HG03139 (cell line): ENCODE results near the gene PEF1.

ENCODE experiments used
- ATAC-seq: cut with Tn5 transposase; IDR thresholded peaks from one replicate; pipeline ENCODE4 v1.9.1; 2021; ENCODE audit not compliant: unreplicated experiment

The PEF1 gene

GRCh38 chr1:31632649-31633048 is 12.0 kb downstream of the PEF1 start:
- no peak for ATAC-seq

GRCh38 chr1:31628931-31629556 is 15.6 kb downstream of the PEF1 start:
- ATAC-seq = no peak

GRCh38 chr1:31627930-31628559 is 16.6 kb downstream of the PEF1 start:
- no peak for ATAC-seq

GRCh38 chr1:31627301-31627929 is 17.3 kb downstream of the PEF1 start:
- ATAC-seq = no peak

- ATAC-seq = no peak
Observed at GRCh38 chr1:31626223-31627207, 18.2 kb downstream of the PEF1 start.

GRCh38 chr1:31625561-31626222 is 19.0 kb downstream of the PEF1 start:
- no peak for ATAC-seq

GRCh38 chr1:31624731-31625514 is 19.8 kb downstream of the PEF1 start:
- ATAC-seq = no peak

GRCh38 chr1:31624309-31624708 is 20.4 kb downstream of the PEF1 start:
- no peak for ATAC-seq

GRCh38 chr1:31623365-31623764 is 21.3 kb downstream of the PEF1 start:
- no peak for ATAC-seq

GRCh38 chr1:31621847-31622730 is 22.6 kb downstream of the PEF1 start:
- no peak for ATAC-seq

GRCh38 chr1:31621498-31621820 is 23.2 kb downstream of the PEF1 start:
- no peak for ATAC-seq

- ATAC-seq = no peak
Observed at GRCh38 chr1:31620631-31621497, 23.8 kb downstream of the PEF1 start.

- ATAC-seq = no peak
Observed at GRCh38 chr1:31618916-31619846, 25.5 kb downstream of the PEF1 start.

GRCh38 chr1:31617916-31618746 is 26.5 kb downstream of the PEF1 start:
- no peak for ATAC-seq

- ATAC-seq = no peak
Observed at GRCh38 chr1:31617218-31617915, 27.3 kb downstream of the PEF1 start, which contains the start of gene HCRTR1. Gene HCRTR1, plus strand, starts transcription at chr1:31617689. Its CDS starts 1,504 bp downstream, at chr1:31619193.

GRCh38 chr1:31615939-31616338 is 28.7 kb downstream of the PEF1 start:
- ATAC-seq = no peak
